ENCODE results near the gene GEMIN7.

- TF ChIP-seq CTCF (conservative IDR thresholded peaks at IDR 0.05; ENCODE audit: low read depth, low read length) (no peak), EZH2 (IDR thresholded peaks at IDR 0.05; ENCODE audit: low read length, unreplicated experiment) (no peak), EZH2phosphoT487 (IDR thresholded peaks at IDR 0.05; ENCODE audit: borderline replicate concordance, low read length) (no peak)
Measured at GRCh38 chr19:45104658-45105349, 25.7 kb downstream of the GEMIN7 start.

Data from PC-3 (cell line).